Adrenal gland (tissue), 12 donors: Measurements from ENCODE around the gene AVP. TPM values are rescaled to one million over a fixed set of nuclear protein-coding genes. Genes with fewer than 3 reads are reported as not detected.

Experiments
- DNase-seq, 7 donors: peaks; one replicate each; pipeline ENCODE4 v3.0.0-alpha.2; 2019 to 2020
- H3K27ac ChIP-seq, 5 donors: fragments of 200-600 bp; sonication (generic) in 4 of 5; 1 replicate in 3 of 5; 2 replicates in 2 of 5; pipeline versions ENCODE4 v1.5.1 to v1.8.0; 2016 to 2020; ENCODE audit warnings: mild to moderate bottlenecking in 1 of 5
- H3K27me3 ChIP-seq: fragments of 200-600 bp; 2 replicates; pipeline ENCODE4 v1.8.0; 2021
- H3K36me3 ChIP-seq, 2 donors: fragments of 200-600 bp; replicated peaks in 1 of 2; 1 replicate in 1 of 2; 2 replicates in 1 of 2; pipeline versions ENCODE4 v1.5.1 to v1.8.0; 2018 to 2022
- H3K4me1 ChIP-seq, 2 donors: fragments of 200-600 bp; replicated peaks in 1 of 2; 1 replicate in 1 of 2; 2 replicates in 1 of 2; pipeline versions ENCODE4 v1.5.1 to v1.8.0; 2018 to 2021
- H3K4me3 ChIP-seq, 4 donors: fragments of 200-600 bp; sonication (generic) in 3 of 4; one replicate each; pipeline ENCODE4 v1.5.1; 2016 to 2018
- H3K9me3 ChIP-seq, 3 donors: fragments of 200-600 bp; sonication (generic) in 1 of 3; replicated peaks in 1 of 3; 1 replicate in 2 of 3; 2 replicates in 1 of 3; pipeline versions ENCODE4 v1.5.1 to v1.8.0; 2016 to 2021
- CTCF ChIP-seq, 6 experiments: fragments of 450-650 bp in 4 of 6; fragments of 200-600 bp in 2 of 6; sonication (generic) in 1 of 6; IDR thresholded peaks; 1 replicate in 5 of 6; 2 replicates in 1 of 6; pipeline versions ENCODE4 v1.5.1 to v1.8.0; 2016 to 2021; ENCODE audit warnings: antibody characterized with exemption in 6 of 6, mild to moderate bottlenecking in 2 of 6, moderate library complexity in 1 of 6
- POLR2A ChIP-seq, 2 donors: fragments of 450-650 bp; IDR thresholded peaks; one replicate each; pipeline ENCODE4 v1.6.1; 2017; ENCODE audit warnings: antibody characterized with exemption in 2 of 2, mild to moderate bottlenecking in 2 of 2, moderate library complexity in 1 of 2
- WGBS, 4 donors: extraction: QIAGEN DNeasy Blood & Tissue Kit in 2 of 4; methylation state at CpG; one replicate each; pipeline versions ENCODE4 v1.1.5 to v1.1.7; 2013 to 2017; 5-methylcytosine and 5-hydroxymethylcytosine counted together
- intact Hi-C, 2 donors: fragments of 100-400 bp; cut with DNase I; formaldehyde crosslinking; loops; one replicate each; pipeline versions ENCODE4 v1.14.1 to v1.15.0; 2022 to 2023
- polyA plus RNA-seq, 3 donors: library from polyadenylated mRNA; stranded (reverse); fragments of 200-250 nt in 2 of 3; fragments of 350-450 nt in 1 of 3; fragmentation: Illumina TruSeq in 1 of 3; extraction: RNeasy Lipid Tissue Mini Kit (QIAGEN cat#74804) in 1 of 3; gene quantifications; one replicate each; pipeline ENCODE4 v1.2.3, GENCODE V29; 2013 to 2014
- total RNA-seq, 9 donors: library from RNA; depleted of rRNA in 4 of 9; stranded (reverse); fragments of >200 nt in 4 of 9; fragments of 120-200 nt in 1 of 9; fragmentation: NEBNext Ultra II Directional in 1 of 9; extraction: Animal tissue kit (Norgen Biotek cat#: 25700) in 1 of 9; gene quantifications; one replicate each; pipeline versions ENCODE4 v1.1.0 to v1.2.4, GENCODE V29; 2013 to 2023
- donor health status: healthy with polysubstance abuse.
- donor health status: Bipolar disorder and iron deficiency.
- donor health status: DM: yes; HTN: yes; CAD: no.
- donor health status: DM: no; HTN: no; CAD: no.
- donor health status: DM: no; HTN: no; CAD: no.
- donor health status: DM: yes; HTN: yes; CAD: no.

AVP gene
- total and polyA plus RNA-seq, 12 donors = 0.27 to 0.75 (median 0.64) TPM; not detected in 8

GRCh38 chr20:3085571-3086072 is 1.1 kb upstream of the AVP start:
- TF ChIP-seq CTCF (IDR thresholded peaks at IDR 0.05) (no peak), POLR2A (IDR thresholded peaks at IDR 0.05) (no peak)
- Histone ChIP-seq H3K4me3 (no peak overlapping the region), H3K27me3 (peaks cover 4% of the 10 kb centered on the region), H3K9me3 (no peaks in the 10 kb centered on the region), H3K36me3 (no peaks in the 10 kb centered on the region), H3K4me1 (peaks cover 11 to 24% of the 10 kb centered on the region in 2 donors), H3K27ac (no peak overlapping the region)
- 94 to 99% (median 94%) methylated on average over 3 to 8 of the region's 8 CpGs; no CpG with 5 or more reads in 1 of the 4 donors for WGBS, 4 donors
- intact Hi-C loops = no loop called here
- DNase-seq = no peak

- Histone ChIP-seq H3K36me3 (no peaks in the 10 kb centered on the region), H3K4me3 (no peak overlapping the region), H3K9me3 (no peaks in the 10 kb centered on the region), H3K27ac (no peak overlapping the region), H3K27me3 (no peaks in the 10 kb centered on the region), H3K4me1 (peaks cover 15 to 27% of the 10 kb centered on the region in 2 donors)
- 84 to 97% (median 89%) methylated on average over 7 of the region's 7 CpGs for WGBS, 4 donors
- no peak for DNase-seq
- no peak for TF ChIP-seq CTCF (IDR thresholded peaks at IDR 0.05)
- TF ChIP-seq POLR2A (IDR thresholded peaks at IDR 0.05) = no peak
- intact Hi-C loops = no loop called here
Observed at GRCh38 chr20:3084986-3085360, 449 bp upstream of the AVP start.

DNA sequence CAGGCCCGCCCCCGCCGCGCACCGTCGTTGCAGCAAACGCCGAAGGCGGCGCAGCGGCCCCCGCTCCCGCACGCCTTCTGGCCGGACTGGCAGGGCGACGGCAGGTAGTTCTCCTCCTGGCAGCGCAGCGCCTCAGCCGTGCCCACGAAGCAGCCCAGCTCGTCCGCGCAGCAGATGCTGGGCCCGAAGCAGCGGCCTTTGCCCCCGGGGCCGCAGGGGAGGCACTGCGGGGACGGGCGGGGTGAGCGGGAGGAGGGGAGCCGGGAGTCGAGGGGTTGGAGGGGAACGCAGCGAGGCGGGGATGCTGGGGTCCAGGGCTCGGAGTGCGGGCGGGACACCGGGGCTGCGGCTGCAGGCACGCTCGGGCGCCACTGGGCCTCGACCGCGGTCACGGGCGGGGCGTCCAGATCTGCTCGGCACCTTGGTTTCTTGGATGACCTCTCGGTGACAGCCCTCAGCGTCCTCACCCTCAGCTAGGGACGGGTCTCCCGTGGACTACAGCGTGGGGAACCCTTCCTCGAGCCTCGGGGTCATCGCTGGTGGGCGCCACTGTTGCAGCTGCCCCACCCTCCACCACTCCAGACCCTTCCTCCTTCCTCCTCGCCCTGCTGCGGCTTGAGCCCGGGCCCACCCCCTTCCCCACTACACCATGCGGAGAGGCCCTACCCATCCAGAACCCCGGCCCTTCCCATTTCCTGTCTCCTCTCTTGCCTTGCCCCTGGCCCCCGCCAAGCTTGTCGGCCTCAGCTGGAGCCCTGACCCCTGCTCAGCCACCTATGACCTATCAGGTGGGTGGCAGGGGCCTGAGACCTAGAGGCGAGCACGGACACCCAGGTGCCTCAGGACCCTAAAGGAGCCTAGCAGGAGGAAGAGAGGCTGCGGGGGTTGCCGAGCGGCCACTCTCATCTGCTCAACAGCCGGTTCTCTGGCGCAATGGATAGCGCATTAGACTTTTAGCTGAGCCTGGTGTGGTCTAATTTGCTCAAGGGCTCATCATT is 1.3 kb downstream of the AVP start:
- peaks cover 15 to 27% of the 10 kb centered on the region in 2 donors for H3K4me1 ChIP-seq
- no peaks in the 10 kb centered on the region for H3K36me3 ChIP-seq
- WGBS, 4 donors = 22 to 58% (median 42%) methylated on average over 23 to 76 of the region's 76 CpGs
- TF ChIP-seq POLR2A (IDR thresholded peaks at IDR 0.05) (no peak), CTCF (IDR thresholded peaks at IDR 0.05) (no peak)
- intact Hi-C loops = no loop called here
- H3K9me3 ChIP-seq = no peaks in the 10 kb centered on the region
- H3K4me3 ChIP-seq = peak overlapping the region in 1 of 4 donors; percentile 68
- DNase-seq = no peak
- no peaks in the 10 kb centered on the region for H3K27me3 ChIP-seq
- no peak overlapping the region for H3K27ac ChIP-seq

- peak in 3 of 7 donors; percentile 33 to 49 (median 44) for DNase-seq
- no peak overlapping the region for H3K27ac ChIP-seq
- no peaks in the 10 kb centered on the region for H3K27me3 ChIP-seq
- H3K36me3 ChIP-seq = no peaks in the 10 kb centered on the region
- TF ChIP-seq POLR2A (IDR thresholded peaks at IDR 0.05) (peak in 1 of 2 donors; percentile 33), CTCF (IDR thresholded peaks at IDR 0.05) (no peak)
- peak overlapping the region in 2 of 4 donors; percentile 32 to 68 for H3K4me3 ChIP-seq
- peaks cover 15 to 27% of the 10 kb centered on the region in 2 donors for H3K4me1 ChIP-seq
- intact Hi-C loops = no loop called here
- 4 to 16% (median 7%) methylated on average over 12 to 70 of the region's 71 CpGs for WGBS, 4 donors
- no peaks in the 10 kb centered on the region for H3K9me3 ChIP-seq
Observed at GRCh38 chr20:3082306-3082951, 2.1 kb downstream of the AVP start.
